Hepatocyte (in vitro differentiated cells): ENCODE data around the gene GHDC.

Experiments
- EZH2 ChIP-seq: fragments of 200-600 bp; sonication (generic); IDR thresholded peaks from 2 replicates; pipeline ENCODE4 v1.6.1; 2016; ENCODE audit warnings: antibody characterized with exemption, mild to moderate bottlenecking, borderline replicate concordance
- EZH2phosphoT487 ChIP-seq: fragments of 200-600 bp; sonication (generic); IDR thresholded peaks from one replicate; pipeline ENCODE4 v1.6.1; 2018; ENCODE audit warnings: antibody characterized with exemption, mild to moderate bottlenecking, low read depth, moderate library complexity; ENCODE audit not compliant: unreplicated experiment, severe bottlenecking
- TF ChIP-seq, protein P1 (sequence below): fragments of 200-600 bp; sonication (generic); IDR thresholded peaks from 2 replicates; pipeline ENCODE4 v1.5.1; 2016; ENCODE audit warnings: antibody characterized with exemption, mild to moderate bottlenecking; ENCODE audit not compliant: poor library complexity

DNA sequence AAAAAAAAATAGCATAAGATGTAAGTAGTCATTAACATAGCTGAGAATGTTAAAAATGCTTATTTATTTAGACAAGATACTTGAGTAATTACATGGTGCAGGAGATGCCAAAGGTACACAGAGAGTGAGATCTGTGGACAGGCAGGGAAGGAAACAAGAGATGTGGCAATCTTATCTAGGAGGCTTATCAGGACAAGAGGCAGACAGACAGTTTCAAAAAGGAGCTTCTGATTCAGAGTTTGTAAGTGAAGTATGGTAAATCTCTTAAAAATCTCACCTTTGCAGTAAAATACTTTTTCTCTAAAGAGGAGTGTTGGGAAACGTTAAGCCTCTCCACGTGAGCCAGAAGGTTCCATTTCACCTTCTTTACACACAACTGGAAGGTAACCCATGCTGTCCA, 19.9 kb upstream of the GHDC start:
- TF ChIP-seq EZH2 (no peak), EZH2phosphoT487 (no peak)
- TF ChIP-seq, protein P1, sequence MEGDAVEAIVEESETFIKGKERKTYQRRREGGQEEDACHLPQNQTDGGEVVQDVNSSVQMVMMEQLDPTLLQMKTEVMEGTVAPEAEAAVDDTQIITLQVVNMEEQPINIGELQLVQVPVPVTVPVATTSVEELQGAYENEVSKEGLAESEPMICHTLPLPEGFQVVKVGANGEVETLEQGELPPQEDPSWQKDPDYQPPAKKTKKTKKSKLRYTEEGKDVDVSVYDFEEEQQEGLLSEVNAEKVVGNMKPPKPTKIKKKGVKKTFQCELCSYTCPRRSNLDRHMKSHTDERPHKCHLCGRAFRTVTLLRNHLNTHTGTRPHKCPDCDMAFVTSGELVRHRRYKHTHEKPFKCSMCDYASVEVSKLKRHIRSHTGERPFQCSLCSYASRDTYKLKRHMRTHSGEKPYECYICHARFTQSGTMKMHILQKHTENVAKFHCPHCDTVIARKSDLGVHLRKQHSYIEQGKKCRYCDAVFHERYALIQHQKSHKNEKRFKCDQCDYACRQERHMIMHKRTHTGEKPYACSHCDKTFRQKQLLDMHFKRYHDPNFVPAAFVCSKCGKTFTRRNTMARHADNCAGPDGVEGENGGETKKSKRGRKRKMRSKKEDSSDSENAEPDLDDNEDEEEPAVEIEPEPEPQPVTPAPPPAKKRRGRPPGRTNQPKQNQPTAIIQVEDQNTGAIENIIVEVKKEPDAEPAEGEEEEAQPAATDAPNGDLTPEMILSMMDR = no peak
